GM13976 (cell line): Measurements from ENCODE around the gene STX16.
"Not testable (repeated sequence)": the region's sequence is repeated elsewhere in the genome, so short reads cannot be mapped to it uniquely, and the experiment has no call there.

Experiments used
- DNase-seq: peaks from one replicate; pipeline ENCODE4 v3.0.0; 2012; ENCODE audit warnings: low spot score
- CTCF ChIP-seq: IDR thresholded peaks from 2 replicates; pipeline ENCODE4 v1.5.1; 2012; ENCODE audit warnings: borderline replicate concordance, mild to moderate bottlenecking; ENCODE audit not compliant: insufficient read depth; ENCODE audit errors: extremely low read depth, missing control alignments, control extremely low read depth
- in situ Hi-C: fragments of 300-500 bp; cut with MboI; formaldehyde crosslinking; loops from one replicate; pipeline ENCODE4 v1.12.0; 2022; ENCODE audit warnings: low sequenced_read_pairs, mixed read lengths, inconsistent platforms; ENCODE audit not compliant: unreplicated experiment

Gene STX16

GRCh38 chr20:58647796-58648501 lies 3.1 kb upstream of the STX16 start:
- DNase-seq, result no peak
- TF ChIP-seq CTCF, result no peak
- in situ Hi-C loops, result loop anchor here (25.0 kb wide), 1 partner anchor 411 kb away; the partner anchor contains the start of gene ANKRD60

GRCh38 chr20:58648502-58648825 lies 2.6 kb upstream of the STX16 start:
- in situ Hi-C loops, result loop anchor here (25.0 kb wide), 1 partner anchor 411 kb away; the partner anchor contains the start of gene ANKRD60
- not testable (repeated sequence) for DNase-seq

GRCh38 chr20:58649288-58650180 lies 1.5 kb upstream of the STX16 start:
- in situ Hi-C loops, result loop anchor here (25.0 kb wide), 1 partner anchor 412 kb away; the partner anchor contains the start of gene ANKRD60
- peak; percentile 56 for DNase-seq
- no peak for TF ChIP-seq CTCF

- in situ Hi-C loops, result no loop called here
- TF ChIP-seq CTCF, result peak; percentile 60
Measured at GRCh38 chr20:58650181-58650775, 805 bp upstream of the STX16 start.

GRCh38 chr20:58651559-58651945 lies 469 bp downstream of the STX16 start:
- no peak for DNase-seq
- TF ChIP-seq CTCF, result no peak
- in situ Hi-C loops, result no loop called here

More at GRCh38 chr20:58650181-58650775, 805 bp upstream of the STX16 start:
- DNase-seq, result peak; percentile 78

GRCh38 chr20:58651946-58652605 lies 993 bp downstream of the STX16 start:
- DNase-seq, result peak; percentile 86
- no peak for TF ChIP-seq CTCF
- in situ Hi-C loops, result no loop called here
